ENCODE results near the gene NR2C2.

Gene NR2C2

GRCh38 chr3:14962762-14963161, 15.4 kb downstream of the NR2C2 start:
- no peak overlapping the region for H3K4me3 ChIP-seq (replicated peaks; ENCODE audit: insufficient read depth, low read length)
- no peak for DNase-seq (ENCODE audit: low read depth in 1 of 2, low spot score in 1 of 2)

GRCh38 chr3:14967285-14967684, 19.9 kb downstream of the NR2C2 start:
- no peak for TF ChIP-seq CTCF (IDR thresholded peaks at IDR 0.05; ENCODE audit: insufficient read depth, low read length)
- TF ChIP-seq GABPA (IDR thresholded peaks at IDR 0.05; ENCODE audit: low read depth) = no peak
- no peak for TF ChIP-seq SPI1 (IDR thresholded peaks at IDR 0.05; ENCODE audit: borderline replicate concordance, low read depth)
- no peak for TF ChIP-seq REST (IDR thresholded peaks at IDR 0.05; ENCODE audit: insufficient replicate concordance, low read depth)
- no peak for TF ChIP-seq POLR2AphosphoS5 (IDR thresholded peaks at IDR 0.05; ENCODE audit: low read depth)
- H3K4me3 ChIP-seq (replicated peaks; ENCODE audit: insufficient read depth, low read length) = no peak overlapping the region
- DNase-seq (ENCODE audit: low read depth in 1 of 2, low spot score in 1 of 2) = no peak
- no peaks in the 10 kb centered on the region for H3K27me3 ChIP-seq (ENCODE audit: insufficient read depth, poor library complexity, severe bottlenecking)
- no peak overlapping the region for H3K27ac ChIP-seq (replicated peaks)

More at GRCh38 chr3:14962762-14963161, 15.4 kb downstream of the NR2C2 start:
- TF ChIP-seq SPI1 (IDR thresholded peaks at IDR 0.05; ENCODE audit: borderline replicate concordance, low read depth) (no peak), CTCF (IDR thresholded peaks at IDR 0.05; ENCODE audit: insufficient read depth, low read length) (no peak), REST (IDR thresholded peaks at IDR 0.05; ENCODE audit: insufficient replicate concordance, low read depth) (no peak), POLR2AphosphoS5 (IDR thresholded peaks at IDR 0.05; ENCODE audit: low read depth) (no peak), GABPA (IDR thresholded peaks at IDR 0.05; ENCODE audit: low read depth) (no peak)
- no peak overlapping the region for H3K27ac ChIP-seq (replicated peaks)
- H3K27me3 ChIP-seq (ENCODE audit: insufficient read depth, poor library complexity, severe bottlenecking) = no peaks in the 10 kb centered on the region

- no peaks in the 10 kb centered on the region for H3K27me3 ChIP-seq (ENCODE audit: insufficient read depth, poor library complexity, severe bottlenecking)
- TF ChIP-seq GABPA (IDR thresholded peaks at IDR 0.05; ENCODE audit: low read depth) (no peak), POLR2AphosphoS5 (IDR thresholded peaks at IDR 0.05; ENCODE audit: low read depth) (no peak), CTCF (IDR thresholded peaks at IDR 0.05; ENCODE audit: insufficient read depth, low read length) (no peak), REST (IDR thresholded peaks at IDR 0.05; ENCODE audit: insufficient replicate concordance, low read depth) (no peak), SPI1 (IDR thresholded peaks at IDR 0.05; ENCODE audit: borderline replicate concordance, low read depth) (no peak)
- no peak overlapping the region for H3K27ac ChIP-seq (replicated peaks)
- no peak overlapping the region for H3K4me3 ChIP-seq (replicated peaks; ENCODE audit: insufficient read depth, low read length)
- DNase-seq (ENCODE audit: low read depth in 1 of 2, low spot score in 1 of 2) = no peak
These were observed 22.3 kb downstream of the NR2C2 start for GRCh38 chr3:14969671-14970070.
